Measurements from ENCODE around the gene FBXL22. TPM values are rescaled to one million over a fixed set of nuclear protein-coding genes. Genes with fewer than 3 reads are reported as not detected.

The FBXL22 gene
- total RNA-seq, 4 donors from 2014 or later, result 16.1 to 68.9 (median 39.0) TPM

GRCh38 chr15:63595688-63596087 lies 1.5 kb upstream of the FBXL22 start:
- H3K27me3 ChIP-seq, result no peaks in the 10 kb centered on the region
- H3K27ac ChIP-seq, result peak overlapping the region; percentile 93 to 96 (median 94)
- ATAC-seq, result no peak
- peaks cover 9 to 66% (median 27%) of the 10 kb centered on the region in 3 donors for H3K4me1 ChIP-seq
- H3K36me3 ChIP-seq, result peaks cover 0 to 26% of the 10 kb centered on the region in 2 donors
- WGBS, 2 donors (ENCODE audit: low coverage in 1 of 2), result 71% methylated on average over 1 of the region's 1 CpG; no CpG with 5 or more reads in 1 of the 2 donors
- TF ChIP-seq POLR2AphosphoS5 (IDR thresholded peaks at IDR 0.05) (no peak), EP300 (IDR thresholded peaks at IDR 0.05) (no peak), CTCF (IDR thresholded peaks at IDR 0.05) (no peak), POLR2A (IDR thresholded peaks at IDR 0.05) (no peak)
- no peaks in the 10 kb centered on the region for H3K9me3 ChIP-seq
- no peak overlapping the region for H3K4me3 ChIP-seq

- peaks cover 9 to 73% (median 27%) of the 10 kb centered on the region in 3 donors for H3K4me1 ChIP-seq
- H3K4me3 ChIP-seq, result peak overlapping the region; percentile 29 to 76
These were observed 530 bp upstream of the FBXL22 start for GRCh38 chr15:63596676-63597037.

GRCh38 chr15:63597821-63598220 lies 634 bp downstream of the FBXL22 start:
- Histone ChIP-seq H3K27ac (peak overlapping the region; percentile 93 to 96 (median 94)), H3K36me3 (peaks cover 0 to 6% of the 10 kb centered on the region in 2 donors), H3K9me3 (no peaks in the 10 kb centered on the region), H3K4me1 (peaks cover 9 to 84% (median 31%) of the 10 kb centered on the region in 3 donors), H3K4me3 (peak overlapping the region; percentile 29 to 76), H3K27me3 (no peaks in the 10 kb centered on the region)
- 0 to 20% methylated on average over 1 of the region's 6 CpGs for WGBS, 2 donors (ENCODE audit: low coverage in 1 of 2)
- ATAC-seq, result no peak
- TF ChIP-seq POLR2A (IDR thresholded peaks at IDR 0.05) (no peak), POLR2AphosphoS5 (IDR thresholded peaks at IDR 0.05) (no peak), EP300 (IDR thresholded peaks at IDR 0.05) (no peak), CTCF (IDR thresholded peaks at IDR 0.05) (no peak)

More at GRCh38 chr15:63596676-63597037, 530 bp upstream of the FBXL22 start:
- no peaks in the 10 kb centered on the region for H3K9me3 ChIP-seq
- H3K27me3 ChIP-seq, result no peaks in the 10 kb centered on the region
- peak overlapping the region; percentile 93 to 96 (median 94) for H3K27ac ChIP-seq
- peak; percentile 4 for ATAC-seq
- WGBS, 2 donors (ENCODE audit: low coverage in 1 of 2), result 13 to 36% methylated on average over 2 of the region's 2 CpGs
- peaks cover 0 to 16% of the 10 kb centered on the region in 2 donors for H3K36me3 ChIP-seq
- TF ChIP-seq CTCF (IDR thresholded peaks at IDR 0.05) (no peak), EP300 (IDR thresholded peaks at IDR 0.05) (no peak), POLR2AphosphoS5 (IDR thresholded peaks at IDR 0.05) (no peak), POLR2A (IDR thresholded peaks at IDR 0.05) (no peak)

GRCh38 chr15:63598473-63599400 lies 1.6 kb downstream of the FBXL22 start:
- 17 to 25% methylated on average over 9 to 10 of the region's 12 CpGs for WGBS, 2 donors (ENCODE audit: low coverage in 1 of 2)
- Histone ChIP-seq H3K27ac (peak overlapping the region; percentile 93 to 96 (median 94)), H3K9me3 (no peaks in the 10 kb centered on the region), H3K4me1 (peaks cover 9 to 88% (median 31%) of the 10 kb centered on the region in 3 donors), H3K4me3 (peak overlapping the region; percentile 29 to 76), H3K27me3 (no peaks in the 10 kb centered on the region), H3K36me3 (no peaks in the 10 kb centered on the region)
- peak; percentile 5 for ATAC-seq
- TF ChIP-seq POLR2A (IDR thresholded peaks at IDR 0.05) (peak in 1 of 2 donors; percentile 17), EP300 (IDR thresholded peaks at IDR 0.05) (no peak), POLR2AphosphoS5 (IDR thresholded peaks at IDR 0.05) (peak; percentile 53)

- TF ChIP-seq POLR2AphosphoS5 (IDR thresholded peaks at IDR 0.05) (peak; percentile 55), EP300 (IDR thresholded peaks at IDR 0.05) (no peak), CTCF (IDR thresholded peaks at IDR 0.05) (peak in 3 of 4 experiments; percentile 76 to 95 (median 81)), POLR2A (IDR thresholded peaks at IDR 0.05) (no peak)
- Histone ChIP-seq H3K4me3 (peak overlapping the region; percentile 45 to 76), H3K27ac (peak overlapping the region; percentile 93 to 96 (median 94)), H3K9me3 (no peaks in the 10 kb centered on the region), H3K27me3 (no peaks in the 10 kb centered on the region), H3K4me1 (peaks cover 9 to 82% (median 31%) of the 10 kb centered on the region in 3 donors), H3K36me3 (no peaks in the 10 kb centered on the region)
- WGBS, 2 donors (ENCODE audit: low coverage in 1 of 2), result 49 to 71% methylated on average over 2 to 4 of the region's 19 CpGs
- peak; percentile 27 for ATAC-seq
These were observed 2.3 kb downstream of the FBXL22 start for GRCh38 chr15:63599401-63600000.

All from gastroesophageal sphincter (tissue), 4 donors.